HEK293T (cell line): ENCODE measurements around the gene INHBE.

ENCODE experiments used
- ARNT ChIP-seq: fragments of 450-650 bp; IDR thresholded peaks from 2 replicates; pipeline ENCODE4 v1.6.1; 2017; ENCODE audit warnings: mild to moderate bottlenecking
- BHLHE40 ChIP-seq: fragments of 450-650 bp; IDR thresholded peaks from 2 replicates; pipeline ENCODE4 v1.6.1; 2016; ENCODE audit warnings: mild to moderate bottlenecking, moderate library complexity, borderline replicate concordance
- CTBP1 ChIP-seq: fragments of 450-650 bp; IDR thresholded peaks from 2 replicates; pipeline ENCODE4 v1.6.1; 2016; ENCODE audit warnings: borderline replicate concordance
- ELF4 ChIP-seq: fragments of 450-650 bp; IDR thresholded peaks from 2 replicates; pipeline ENCODE4 v1.6.1; 2017; ENCODE audit warnings: antibody characterized with exemption
- FOXA1 ChIP-seq: fragments of 450-650 bp; IDR thresholded peaks from 2 replicates; pipeline ENCODE4 v1.6.1; 2016; ENCODE audit warnings: mild to moderate bottlenecking
- FOXK2 ChIP-seq: fragments of 450-650 bp; IDR thresholded peaks from 2 replicates; pipeline ENCODE4 v1.6.1; 2016; ENCODE audit warnings: mild to moderate bottlenecking
- FOXM1 ChIP-seq: fragments of 450-650 bp; IDR thresholded peaks from 2 replicates; pipeline ENCODE4 v1.6.1; 2017; ENCODE audit warnings: mild to moderate bottlenecking, borderline replicate concordance
- HDGF ChIP-seq: fragments of 450-650 bp; IDR thresholded peaks from 2 replicates; pipeline ENCODE4 v1.6.1; 2017; ENCODE audit warnings: antibody characterized with exemption, borderline replicate concordance
- NFRKB ChIP-seq: fragments of 450-650 bp; IDR thresholded peaks from 2 replicates; pipeline ENCODE4 v1.6.1; 2016; ENCODE audit warnings: mild to moderate bottlenecking, moderate library complexity
- PKNOX1 ChIP-seq: fragments of 450-650 bp; IDR thresholded peaks from 2 replicates; pipeline ENCODE4 v1.6.1; 2016
- SP1 ChIP-seq: fragments of 450-650 bp; IDR thresholded peaks from 2 replicates; pipeline ENCODE4 v1.6.1; 2017
- ZNF384 ChIP-seq: fragments of 450-650 bp; IDR thresholded peaks from 2 replicates; pipeline ENCODE4 v1.6.1; 2016

- TF ChIP-seq SP1 (no peak), FOXM1 (no peak), FOXA1 (no peak), PKNOX1 (no peak), BHLHE40 (no peak), CTBP1 (no peak), FOXK2 (no peak), ZNF384 (no peak), ARNT (no peak), HDGF (no peak), NFRKB (no peak), ELF4 (no peak)
These were observed 5.8 kb downstream of the INHBE start for GRCh38 chr12:57460841-57461275.
